LNCAP (cell line): ENCODE measurements around the gene RTL5.

Experiments used
- CTCF ChIP-seq: fragments of 450-650 bp; IDR thresholded peaks from 2 replicates; pipeline ENCODE4 v1.5.1; 2017; ENCODE audit warnings: mild to moderate bottlenecking

The RTL5 gene

DNA sequence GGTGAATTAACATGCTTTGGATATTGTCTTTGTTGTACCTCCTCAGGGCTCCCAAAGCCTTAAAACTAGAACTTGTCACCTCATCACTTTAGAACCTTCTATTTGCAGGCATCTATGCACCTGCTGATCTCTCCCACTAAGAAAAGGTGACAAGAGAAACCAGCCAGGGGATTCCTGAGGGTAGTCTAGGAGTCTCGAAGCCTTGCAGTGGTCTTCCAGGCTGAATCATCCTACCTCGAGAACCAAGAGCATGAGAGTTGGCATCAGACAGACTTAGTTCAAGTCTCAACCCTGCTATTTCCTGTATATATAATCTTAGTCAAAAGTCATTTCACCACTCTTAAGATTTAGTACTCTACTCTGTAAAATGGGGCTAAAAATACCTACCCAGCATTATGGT lies 29.6 kb downstream of the RTL5 start:
- TF ChIP-seq CTCF, result no peak

GRCh38 chrX:72101597-72102037 lies 30.1 kb downstream of the RTL5 start:
- TF ChIP-seq CTCF, result no peak

- TF ChIP-seq CTCF, result no peak
Measured at GRCh38 chrX:72100824-72101351, 30.8 kb downstream of the RTL5 start.

DNA sequence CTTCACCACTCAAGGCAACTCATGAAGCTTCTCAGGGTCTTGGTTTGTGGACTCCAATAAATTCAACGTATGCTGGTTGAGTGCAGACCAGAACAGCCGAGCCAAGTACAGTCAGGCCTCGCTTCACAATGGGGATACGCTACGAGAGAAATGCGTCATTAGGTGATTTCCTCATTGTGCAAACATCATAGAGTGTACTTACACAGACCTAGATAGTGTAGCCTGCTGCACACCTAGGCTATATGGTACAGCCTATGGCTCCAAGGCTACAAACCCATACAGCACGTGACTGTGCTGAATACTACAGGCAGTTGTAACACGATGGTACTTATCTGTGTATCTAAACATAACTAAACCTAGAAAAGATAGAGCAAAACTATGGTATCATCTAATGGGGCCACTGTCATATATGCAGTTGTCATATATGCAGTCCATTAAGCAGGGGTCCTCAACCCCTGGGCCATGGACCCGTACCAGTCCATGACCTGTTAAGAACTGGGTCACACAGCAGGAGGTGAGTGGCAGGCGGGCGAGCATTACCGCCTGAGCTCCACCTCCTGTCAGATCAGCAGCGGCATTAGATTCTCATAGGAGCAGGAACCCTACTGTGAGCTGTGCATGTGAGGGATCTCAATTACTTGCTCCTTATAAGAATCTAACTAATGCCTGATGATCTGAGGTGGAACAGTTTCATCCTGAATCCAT lies 31.5 kb downstream of the RTL5 start:
- no peak for TF ChIP-seq CTCF

DNA sequence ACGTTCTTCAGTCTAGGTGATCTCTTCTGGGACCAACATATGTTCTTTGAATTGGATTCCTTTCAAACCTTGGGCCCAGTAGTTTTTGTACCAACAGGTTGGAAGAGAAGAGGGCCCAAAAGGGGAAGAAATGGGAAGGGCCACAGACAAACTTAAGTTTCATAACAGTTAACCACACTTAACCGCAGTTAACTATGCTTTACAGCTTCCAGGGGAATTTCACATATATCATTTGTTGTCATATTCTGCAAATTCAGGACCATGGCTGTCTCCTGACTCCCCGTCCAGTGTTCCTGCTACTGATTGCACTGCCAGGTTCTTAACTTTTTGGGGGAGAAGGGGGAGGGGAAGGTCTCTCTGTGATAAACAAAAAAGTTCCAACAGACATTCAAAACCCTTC lies 34.6 kb downstream of the RTL5 start:
- TF ChIP-seq CTCF, result no peak

DNA sequence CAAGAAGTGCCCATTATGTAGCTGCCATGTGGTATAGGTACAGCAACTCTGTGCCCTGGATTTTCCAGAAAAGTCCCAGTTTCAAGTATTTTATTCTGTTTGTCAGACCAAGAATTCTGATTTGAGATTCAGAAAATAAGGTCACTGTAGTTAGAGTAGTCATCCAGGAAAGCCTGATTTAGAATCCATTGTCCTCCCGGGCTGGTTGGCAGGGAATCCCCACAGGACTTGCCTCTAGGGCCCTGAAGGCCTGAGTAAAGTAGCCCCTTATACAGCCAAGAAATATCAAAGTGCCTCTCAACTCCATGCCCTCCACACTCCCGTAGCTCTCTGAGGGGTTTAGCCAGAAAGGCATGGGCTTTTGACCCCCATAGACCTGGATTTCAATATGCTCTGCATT lies 36.3 kb downstream of the RTL5 start:
- TF ChIP-seq CTCF, result no peak

GRCh38 chrX:72094894-72095293 lies 36.8 kb downstream of the RTL5 start:
- TF ChIP-seq CTCF, result no peak

- no peak for TF ChIP-seq CTCF
Measured at GRCh38 chrX:72089254-72089653, 42.5 kb downstream of the RTL5 start.
